H9 (cell line): ENCODE results near the gene MOB3B. TPM values are rescaled to one million over a fixed set of nuclear protein-coding genes. Genes with fewer than 3 reads are reported as not detected.
A peak's percentile ranks its signal among the peaks of the same experiment; 100 is the strongest.

Source experiments
- DNase-seq: peaks from one replicate; pipeline ENCODE4 v3.0.0-alpha.2; 2017
- H2AFZ ChIP-seq: one replicate; pipeline ENCODE4 v1.6.1; 2013; ENCODE audit warnings: mild to moderate bottlenecking, low read length, control low read depth, moderate library complexity
- H2AK5ac ChIP-seq: 2 replicates; pipeline ENCODE4 v1.6.1; 2013; ENCODE audit warnings: low read length, control low read depth, mixed read lengths; ENCODE audit not compliant: insufficient read length
- H2BK120ac ChIP-seq: one replicate; pipeline ENCODE4 v1.6.1; 2013; ENCODE audit warnings: low read depth, mild to moderate bottlenecking, low read length, control low read depth, inconsistent platforms; ENCODE audit not compliant: poor library complexity, severe bottlenecking
- H2BK12ac ChIP-seq: 2 replicates; pipeline ENCODE4 v1.6.1; 2013; ENCODE audit warnings: low read length, control low read depth, mixed read lengths, low read depth; ENCODE audit not compliant: insufficient read length
- H2BK15ac ChIP-seq: 2 replicates; pipeline ENCODE4 v1.6.1; 2013; ENCODE audit warnings: low read depth, low read length, control low read depth
- H2BK20ac ChIP-seq: one replicate; pipeline ENCODE4 v1.6.1; 2013; ENCODE audit warnings: low read depth, mild to moderate bottlenecking, low read length, control low read depth, inconsistent platforms; ENCODE audit not compliant: poor library complexity, severe bottlenecking
- H2BK5ac ChIP-seq: 2 replicates; pipeline ENCODE4 v1.6.1; 2013; ENCODE audit warnings: low read length, control low read depth, mixed read lengths; ENCODE audit not compliant: insufficient read length
- H3K14ac ChIP-seq: 2 replicates; pipeline ENCODE4 v1.6.1; 2013; ENCODE audit warnings: low read length, control low read depth; ENCODE audit not compliant: insufficient read depth
- H3K18ac ChIP-seq: 2 replicates; pipeline ENCODE4 v1.6.1; 2013; ENCODE audit warnings: low read depth, mild to moderate bottlenecking, mixed read lengths, low read length, control low read depth; ENCODE audit not compliant: insufficient read length
- H3K23ac ChIP-seq: 2 replicates; pipeline ENCODE4 v1.6.1; 2013; ENCODE audit warnings: low read length, control low read depth, mixed read lengths, low read depth; ENCODE audit not compliant: insufficient read length
- H3K23me2 ChIP-seq: 2 replicates; pipeline ENCODE4 v1.6.1; 2013; ENCODE audit warnings: low read depth, mild to moderate bottlenecking, mixed read lengths, low read length, control low read depth; ENCODE audit not compliant: insufficient read length, poor library complexity, severe bottlenecking
- H3K27ac ChIP-seq: 2 replicates; pipeline ENCODE4 v1.5.1; 2013; ENCODE audit warnings: low read length, control low read depth, mixed read lengths, low read depth; ENCODE audit not compliant: insufficient read length
- H3K27me3 ChIP-seq: 2 replicates; pipeline ENCODE4 v1.6.1; 2013; ENCODE audit warnings: low read length, control low read depth, inconsistent platforms; ENCODE audit not compliant: insufficient read depth
- H3K4ac ChIP-seq: 2 replicates; pipeline ENCODE4 v1.6.1; 2013; ENCODE audit warnings: low read depth, mild to moderate bottlenecking, control low read depth, inconsistent platforms, low read length, moderate library complexity
- H3K4me1 ChIP-seq: 2 replicates; pipeline ENCODE4 v1.6.1; 2013; ENCODE audit warnings: low read length, control low read depth, inconsistent platforms; ENCODE audit not compliant: insufficient read depth
- H3K4me2 ChIP-seq: 2 replicates; pipeline ENCODE4 v1.6.1; 2013; ENCODE audit warnings: low read length, control low read depth, mixed read lengths; ENCODE audit not compliant: insufficient read length, insufficient read depth
- H3K56ac ChIP-seq: 2 replicates; pipeline ENCODE4 v1.6.1; 2013; ENCODE audit warnings: low read depth, mild to moderate bottlenecking, mixed read lengths, low read length, control low read depth; ENCODE audit not compliant: insufficient read length
- H3K79me1 ChIP-seq: 2 replicates; pipeline ENCODE4 v1.6.1; 2013; ENCODE audit warnings: low read depth, mild to moderate bottlenecking, moderate library complexity, low read length, control low read depth, inconsistent platforms; ENCODE audit not compliant: insufficient read depth, poor library complexity, severe bottlenecking
- H3K79me2 ChIP-seq: 2 replicates; pipeline ENCODE4 v1.6.1; 2013; ENCODE audit warnings: low read length, control low read depth, inconsistent platforms; ENCODE audit not compliant: insufficient read depth
- H3K9ac ChIP-seq: 2 replicates; pipeline ENCODE4 v1.6.1; 2013; ENCODE audit warnings: low read length, control low read depth, mixed read lengths; ENCODE audit not compliant: insufficient read length; ENCODE audit errors: extremely low read depth
- H3K9me3 ChIP-seq: one replicate; pipeline ENCODE4 v1.6.1; 2013; ENCODE audit warnings: low read depth, low read length, inconsistent platforms; ENCODE audit not compliant: control insufficient read depth
- H3T11ph ChIP-seq: one replicate; pipeline ENCODE4 v1.6.1; 2013; ENCODE audit warnings: mild to moderate bottlenecking, low read length, control low read depth, inconsistent platforms
- H4K20me1 ChIP-seq: one replicate; pipeline ENCODE4 v1.6.1; 2013; ENCODE audit not compliant: control insufficient read depth, insufficient read length, insufficient read depth
- H4K5ac ChIP-seq: 2 replicates; pipeline ENCODE4 v1.6.1; 2013; ENCODE audit warnings: low read depth, mild to moderate bottlenecking, mixed read lengths, low read length, control low read depth; ENCODE audit not compliant: insufficient read length
- H4K8ac ChIP-seq: replicated peaks from 2 replicates; pipeline ENCODE4 v1.6.1; 2013; ENCODE audit warnings: low read length, control low read depth, mixed read lengths, low read depth; ENCODE audit not compliant: insufficient read length
- H4K91ac ChIP-seq: 2 replicates; pipeline ENCODE4 v1.6.1; 2013; ENCODE audit warnings: low read depth, mild to moderate bottlenecking, moderate library complexity, mixed read lengths, low read length, control low read depth; ENCODE audit not compliant: insufficient read length
- H3K27ac Mint-ChIP-seq, 3 experiments: 2 replicates in 2 of 3; 3 replicates in 1 of 3; pipeline ENCODE4 v1.8.0; 2020 to 2021; ENCODE audit warnings: mixed read lengths in 3 of 3, mild to moderate bottlenecking in 1 of 3, moderate library complexity in 1 of 3
- H3K27me3 Mint-ChIP-seq: 2 replicates; pipeline ENCODE4 v1.8.0; 2021; ENCODE audit warnings: low read depth, mild to moderate bottlenecking, moderate library complexity, mixed read lengths
- H3K36me3 Mint-ChIP-seq, 3 experiments: 2 replicates in 2 of 3; 3 replicates in 1 of 3; pipeline ENCODE4 v1.8.0; 2020 to 2021; ENCODE audit warnings: low read depth in 3 of 3, mixed read lengths in 3 of 3; ENCODE audit not compliant: insufficient read depth in 1 of 3
- H3K4me1 Mint-ChIP-seq, 2 experiments: 2 replicates each; pipeline ENCODE4 v1.8.0; 2020; ENCODE audit warnings: mixed read lengths in 2 of 2
- H3K4me3 Mint-ChIP-seq, 2 experiments: 2 replicates in 1 of 2; 3 replicates in 1 of 2; pipeline ENCODE4 v1.8.0; 2020 to 2021; ENCODE audit warnings: mild to moderate bottlenecking in 2 of 2, mixed read lengths in 2 of 2, moderate library complexity in 1 of 2
- H3K9me3 Mint-ChIP-seq, 2 experiments: 2 replicates in 1 of 2; 3 replicates in 1 of 2; pipeline ENCODE4 v1.8.0; 2020; ENCODE audit warnings: mild to moderate bottlenecking in 2 of 2, mixed read lengths in 2 of 2, moderate library complexity in 1 of 2
- WGBS: extraction: QIAGEN DNeasy Blood & Tissue Kit; methylation state at CpG from one replicate; pipeline ENCODE4 v1.1.7; 2013; ENCODE audit warnings: missing lambda C conversion rate, low lambda C conversion rate, mixed read lengths; ENCODE audit not compliant: insufficient read length; ENCODE audit errors: extremely low coverage; 5-methylcytosine and 5-hydroxymethylcytosine counted together
- total RNA-seq: library from RNA; stranded (reverse); gene quantifications from 2 replicates; pipeline ENCODE4 v1.2.1, GENCODE V29; 2021
- TF ChIP-seq, protein P1 (sequence below): fragments of 200-600 bp; sonication (generic); conservative IDR thresholded peaks from 3 replicates; pipeline ENCODE4 v1.8.0; 2021; ENCODE audit warnings: antibody characterized with exemption, mild to moderate bottlenecking

MOB3B gene
- total RNA-seq, 1 experiment from 2014 or later, result 9.8 TPM

DNA sequence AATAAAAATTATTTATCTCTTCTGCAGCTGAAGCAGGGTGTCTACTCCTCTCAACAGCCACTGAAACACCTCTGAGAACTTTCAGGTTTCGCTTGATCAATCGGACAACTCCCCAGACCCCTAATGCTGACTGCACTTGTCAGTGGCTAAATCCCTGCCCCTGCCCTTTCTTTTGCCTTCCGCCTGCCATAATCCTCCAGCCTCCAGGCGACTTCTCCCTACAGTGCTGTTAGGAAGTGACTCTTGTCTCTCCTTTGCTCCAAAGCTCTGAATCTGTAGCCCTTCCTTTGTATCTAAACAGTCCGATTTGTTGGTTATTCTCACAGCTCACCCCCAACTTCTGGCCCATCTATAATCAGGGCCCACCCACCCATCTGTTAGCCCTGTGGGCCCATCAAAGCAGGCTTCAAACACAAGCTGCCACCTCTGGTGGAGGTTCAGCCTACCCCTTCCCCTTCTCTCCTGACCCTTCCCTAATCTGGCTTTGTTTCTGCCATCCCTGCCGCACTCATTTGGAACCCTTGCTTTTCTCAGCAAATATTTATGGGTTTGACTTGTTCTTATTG lies 59.2 kb downstream of the MOB3B start:
- Histone ChIP-seq H3K79me1 (no peaks in the 10 kb centered on the region), H3T11ph (no peak overlapping the region), H4K8ac (no peak overlapping the region), H4K20me1 (no peaks in the 10 kb centered on the region), H3K9ac (no peak overlapping the region), H3K4me1 (peaks cover 4% of the 10 kb centered on the region), H4K5ac (no peak overlapping the region), H3K56ac (no peak overlapping the region), H4K91ac (no peak overlapping the region), H3K27me3 (no peaks in the 10 kb centered on the region), H2BK20ac (no peak overlapping the region), H3K4ac (no peak overlapping the region), H2BK5ac (no peak overlapping the region), H2AFZ (no peak overlapping the region), H2BK120ac (no peak overlapping the region), H2AK5ac (no peak overlapping the region), H3K9me3 (no peaks in the 10 kb centered on the region), H3K23ac (no peak overlapping the region), H3K4me2 (no peak overlapping the region), H3K18ac (no peak overlapping the region), H3K14ac (no peak overlapping the region), H3K27ac (no peak overlapping the region), H3K79me2 (peaks cover 2% of the 10 kb centered on the region; the same call in 1 of the 2 replicates), H3K23me2 (no peaks in the 10 kb centered on the region), H2BK12ac (no peak overlapping the region), H2BK15ac (no peak overlapping the region)
- H3K27ac Mint-ChIP-seq, result peak overlapping the region; percentile 68 to 77 (median 75); a peak in 6 of 7 replicates
- H3K27me3 Mint-ChIP-seq, result no peaks in the 10 kb centered on the region
- peaks cover 32 to 38% of the 10 kb centered on the region in 2 experiments for H3K4me1 Mint-ChIP-seq
- WGBS, result no CpG with 5 or more reads among the region's 6 CpGs
- H3K36me3 Mint-ChIP-seq, result no peaks in the 10 kb centered on the region; a peak in 3 of 7 replicates
- TF ChIP-seq, protein P1, sequence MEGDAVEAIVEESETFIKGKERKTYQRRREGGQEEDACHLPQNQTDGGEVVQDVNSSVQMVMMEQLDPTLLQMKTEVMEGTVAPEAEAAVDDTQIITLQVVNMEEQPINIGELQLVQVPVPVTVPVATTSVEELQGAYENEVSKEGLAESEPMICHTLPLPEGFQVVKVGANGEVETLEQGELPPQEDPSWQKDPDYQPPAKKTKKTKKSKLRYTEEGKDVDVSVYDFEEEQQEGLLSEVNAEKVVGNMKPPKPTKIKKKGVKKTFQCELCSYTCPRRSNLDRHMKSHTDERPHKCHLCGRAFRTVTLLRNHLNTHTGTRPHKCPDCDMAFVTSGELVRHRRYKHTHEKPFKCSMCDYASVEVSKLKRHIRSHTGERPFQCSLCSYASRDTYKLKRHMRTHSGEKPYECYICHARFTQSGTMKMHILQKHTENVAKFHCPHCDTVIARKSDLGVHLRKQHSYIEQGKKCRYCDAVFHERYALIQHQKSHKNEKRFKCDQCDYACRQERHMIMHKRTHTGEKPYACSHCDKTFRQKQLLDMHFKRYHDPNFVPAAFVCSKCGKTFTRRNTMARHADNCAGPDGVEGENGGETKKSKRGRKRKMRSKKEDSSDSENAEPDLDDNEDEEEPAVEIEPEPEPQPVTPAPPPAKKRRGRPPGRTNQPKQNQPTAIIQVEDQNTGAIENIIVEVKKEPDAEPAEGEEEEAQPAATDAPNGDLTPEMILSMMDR, result no peak
- no peak for DNase-seq
- no peaks in the 10 kb centered on the region for H3K9me3 Mint-ChIP-seq
- no peak overlapping the region; a peak in 1 of 5 replicates for H3K4me3 Mint-ChIP-seq
